Muscle layer of duodenum (tissue), 2 donors: ENCODE data around the gene ARHGAP27.
A peak's percentile ranks its signal among the peaks of the same experiment; 100 is the strongest.

Experiments used
- H3K27ac ChIP-seq: one replicate; pipeline ENCODE4 v1.7.0; 2013; ENCODE audit warnings: mild to moderate bottlenecking, low read length
- H3K27me3 ChIP-seq: one replicate; pipeline ENCODE4 v1.7.0; 2013; ENCODE audit warnings: low read depth, mild to moderate bottlenecking, control low read depth, low read length
- H3K36me3 ChIP-seq, 2 donors: one replicate each; pipeline ENCODE4 v1.7.0; 2013; ENCODE audit warnings: low read length in 2 of 2, control low read depth in 1 of 2, mild to moderate bottlenecking in 1 of 2; ENCODE audit not compliant: insufficient read depth in 2 of 2, control insufficient read depth in 1 of 2
- H3K4me1 ChIP-seq, 2 donors: one replicate each; pipeline ENCODE4 v1.7.0; 2013; ENCODE audit warnings: low read length in 2 of 2, mild to moderate bottlenecking in 2 of 2, control low read depth in 1 of 2, moderate library complexity in 1 of 2; ENCODE audit not compliant: insufficient read depth in 2 of 2, control insufficient read depth in 1 of 2
- H3K4me3 ChIP-seq, 2 donors: one replicate each; pipeline ENCODE4 v1.7.0; 2013; ENCODE audit warnings: low read length in 2 of 2, low read depth in 1 of 2, mild to moderate bottlenecking in 1 of 2
- H3K9me3 ChIP-seq, 2 donors: one replicate each; pipeline ENCODE4 v1.7.0; 2013; ENCODE audit warnings: low read length in 2 of 2, control low read depth in 1 of 2, mild to moderate bottlenecking in 1 of 2; ENCODE audit not compliant: control insufficient read depth in 1 of 2
- donor health status: healthy.

The ARHGAP27 gene

DNA sequence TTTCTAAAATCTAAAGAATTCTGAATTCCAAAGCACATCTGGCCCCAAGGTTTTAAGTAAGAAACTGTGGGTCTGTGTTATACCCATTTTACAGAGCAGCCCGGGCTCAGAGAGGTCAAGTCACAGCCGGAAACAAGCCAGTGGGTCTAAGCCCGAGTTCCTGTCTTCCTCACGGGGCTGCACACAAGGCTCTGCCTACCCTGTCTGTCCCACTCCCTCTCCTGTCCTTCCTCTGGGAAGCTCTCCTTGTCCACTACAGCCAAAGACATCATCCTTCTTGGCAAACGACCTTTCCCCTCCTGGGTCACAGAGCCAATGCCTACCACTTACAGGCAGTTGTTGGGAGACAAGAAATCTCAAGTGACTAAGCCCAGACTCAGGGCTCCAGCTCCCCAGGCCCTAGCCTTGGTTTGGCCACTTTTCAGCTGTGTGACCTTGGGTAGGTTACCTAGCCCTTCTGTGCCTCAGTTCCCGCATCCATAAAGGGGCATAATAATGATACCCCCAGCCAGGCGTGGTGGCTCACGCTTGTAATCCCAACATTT lies 60.3 kb downstream of the ARHGAP27 start:
- Histone ChIP-seq H3K4me1 (peaks cover 5 to 6% of the 10 kb centered on the region in 2 donors), H3K27ac (peak overlapping the region; percentile 90), H3K27me3 (no peaks in the 10 kb centered on the region), H3K36me3 (no peaks in the 10 kb centered on the region), H3K9me3 (no peaks in the 10 kb centered on the region), H3K4me3 (no peak overlapping the region)

- Histone ChIP-seq H3K4me1 (peaks cover 5 to 6% of the 10 kb centered on the region in 2 donors), H3K27me3 (no peaks in the 10 kb centered on the region), H3K27ac (peak overlapping the region; percentile 90), H3K9me3 (no peaks in the 10 kb centered on the region), H3K4me3 (peak overlapping the region; percentile 42 to 49), H3K36me3 (no peaks in the 10 kb centered on the region)
These were observed 61.0 kb downstream of the ARHGAP27 start for GRCh38 chr17:45371414-45372324.

DNA sequence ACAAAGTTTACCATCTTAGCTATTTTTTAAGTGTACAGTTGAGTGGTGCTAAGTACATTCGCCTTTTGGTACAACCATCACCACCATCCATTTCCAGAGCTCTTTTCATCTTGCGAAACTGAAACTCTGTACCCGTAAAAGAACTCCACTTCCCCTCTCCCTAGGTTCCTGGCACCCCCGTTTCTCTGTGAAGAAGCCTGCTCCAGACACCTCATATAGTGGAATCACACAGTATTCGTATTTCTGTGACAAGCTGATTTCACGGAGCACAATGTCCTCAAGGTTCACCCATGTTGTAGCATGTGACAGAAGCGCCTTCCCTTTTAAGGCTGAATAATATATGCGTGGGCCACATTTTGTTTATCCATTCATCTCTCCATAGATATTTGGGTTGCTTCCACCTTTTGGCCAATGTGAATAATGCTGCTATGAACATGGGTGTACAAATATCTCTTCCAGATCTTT lies 61.7 kb downstream of the ARHGAP27 start:
- Histone ChIP-seq H3K9me3 (no peaks in the 10 kb centered on the region), H3K4me3 (peak overlapping the region in 1 of 2 donors; percentile 49), H3K27ac (peak overlapping the region; percentile 45), H3K36me3 (no peaks in the 10 kb centered on the region), H3K27me3 (no peaks in the 10 kb centered on the region), H3K4me1 (peaks cover 5 to 6% of the 10 kb centered on the region in 2 donors)

DNA sequence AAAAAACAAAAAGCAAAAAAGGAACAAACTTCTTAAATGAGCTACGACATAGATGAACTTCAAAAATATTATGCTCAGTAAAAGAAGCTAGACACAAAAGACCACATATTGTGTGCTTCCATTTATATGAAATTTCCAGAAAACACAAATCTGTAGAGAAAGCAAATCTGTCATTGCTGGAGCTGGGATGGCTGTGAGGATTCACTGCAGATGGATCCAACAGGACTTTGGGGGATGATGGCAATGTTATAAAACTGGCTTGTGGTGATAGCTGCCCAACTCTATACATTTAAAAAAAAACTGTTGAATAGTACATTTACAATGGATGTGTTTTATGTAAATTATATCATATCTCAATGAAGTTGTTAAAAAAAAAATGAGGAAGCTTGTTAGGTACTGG lies 63.2 kb downstream of the ARHGAP27 start:
- H3K9me3 ChIP-seq, result no peaks in the 10 kb centered on the region

GRCh38 chr17:45368651-45369050 lies 64.0 kb downstream of the ARHGAP27 start:
- H3K27me3 ChIP-seq, result no peaks in the 10 kb centered on the region
- H3K4me1 ChIP-seq, result peaks cover 5 to 6% of the 10 kb centered on the region in 2 donors
- no peaks in the 10 kb centered on the region for H3K9me3 ChIP-seq
- H3K27ac ChIP-seq, result no peak overlapping the region
- H3K36me3 ChIP-seq, result no peaks in the 10 kb centered on the region
- no peak overlapping the region for H3K4me3 ChIP-seq

More for the DNA sequence above, 63.2 kb downstream of the ARHGAP27 start:
- H3K4me3 ChIP-seq, result no peak overlapping the region
- H3K4me1 ChIP-seq, result peaks cover 5 to 6% of the 10 kb centered on the region in 2 donors
- H3K27ac ChIP-seq, result no peak overlapping the region
- H3K27me3 ChIP-seq, result no peaks in the 10 kb centered on the region
- no peaks in the 10 kb centered on the region for H3K36me3 ChIP-seq

GRCh38 chr17:45367216-45367615 lies 65.5 kb downstream of the ARHGAP27 start:
- H3K4me3 ChIP-seq, result no peak overlapping the region
- no peak overlapping the region for H3K27ac ChIP-seq
- peaks cover 5 to 6% of the 10 kb centered on the region in 2 donors for H3K4me1 ChIP-seq
- H3K9me3 ChIP-seq, result no peaks in the 10 kb centered on the region
- H3K36me3 ChIP-seq, result no peaks in the 10 kb centered on the region
- H3K27me3 ChIP-seq, result no peaks in the 10 kb centered on the region

GRCh38 chr17:45366691-45367090 lies 66.0 kb downstream of the ARHGAP27 start:
- Histone ChIP-seq H3K27me3 (no peaks in the 10 kb centered on the region), H3K9me3 (no peaks in the 10 kb centered on the region), H3K27ac (no peak overlapping the region), H3K4me3 (no peak overlapping the region), H3K4me1 (peaks cover 5 to 6% of the 10 kb centered on the region in 2 donors), H3K36me3 (no peaks in the 10 kb centered on the region)

GRCh38 chr17:45366049-45366448 lies 66.6 kb downstream of the ARHGAP27 start:
- no peaks in the 10 kb centered on the region for H3K36me3 ChIP-seq
- no peaks in the 10 kb centered on the region for H3K27me3 ChIP-seq
- H3K4me3 ChIP-seq, result no peak overlapping the region
- no peak overlapping the region for H3K27ac ChIP-seq
- peaks cover 1 to 2% of the 10 kb centered on the region in 2 donors for H3K4me1 ChIP-seq
- H3K9me3 ChIP-seq, result no peaks in the 10 kb centered on the region

DNA sequence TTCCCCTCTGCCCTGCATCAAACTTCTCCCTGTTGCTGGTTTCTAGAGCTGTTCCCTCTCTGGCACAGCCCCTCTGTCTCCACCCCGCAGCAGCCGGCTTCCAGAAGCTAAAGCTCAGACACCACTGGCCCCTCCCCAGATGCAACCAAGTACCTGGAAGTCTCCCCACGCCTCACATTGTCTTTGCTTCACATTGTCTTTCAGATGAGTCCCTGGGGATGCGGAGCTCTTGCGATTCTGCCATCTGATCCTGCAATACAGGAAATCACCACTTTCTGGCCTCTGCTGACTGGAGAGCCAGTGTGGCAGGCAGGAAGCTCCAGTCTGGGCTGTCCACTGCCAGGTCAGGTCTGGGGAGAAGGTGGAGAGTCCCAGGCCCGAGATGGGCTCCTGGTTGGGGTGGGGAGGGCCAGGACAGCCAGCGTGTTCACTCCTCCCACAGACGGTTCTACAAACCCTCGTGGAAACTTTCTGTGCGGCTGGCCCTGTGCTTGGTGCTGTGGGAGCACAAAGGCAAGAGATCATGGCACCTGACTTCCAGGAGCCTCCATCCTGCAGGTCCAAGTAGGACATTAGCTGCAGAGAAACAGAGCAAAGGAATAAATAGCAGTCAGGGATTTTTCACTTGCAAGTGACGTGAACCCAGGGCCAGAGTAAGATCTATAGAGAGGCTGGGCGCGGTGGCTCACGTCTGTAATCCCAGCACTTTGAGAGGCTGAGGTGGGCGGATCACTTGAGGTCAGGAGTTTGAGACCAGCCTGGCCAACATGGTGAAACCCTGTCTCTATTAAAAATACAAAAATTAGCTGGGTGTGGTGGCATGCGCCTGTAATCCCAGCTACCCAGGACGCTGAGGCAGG lies 67.9 kb downstream of the ARHGAP27 start:
- H3K27me3 ChIP-seq, result no peaks in the 10 kb centered on the region
- no peak overlapping the region for H3K4me3 ChIP-seq
- H3K36me3 ChIP-seq, result no peaks in the 10 kb centered on the region
- H3K4me1 ChIP-seq, result no peaks in the 10 kb centered on the region
- no peaks in the 10 kb centered on the region for H3K9me3 ChIP-seq
- H3K27ac ChIP-seq, result no peak overlapping the region

DNA sequence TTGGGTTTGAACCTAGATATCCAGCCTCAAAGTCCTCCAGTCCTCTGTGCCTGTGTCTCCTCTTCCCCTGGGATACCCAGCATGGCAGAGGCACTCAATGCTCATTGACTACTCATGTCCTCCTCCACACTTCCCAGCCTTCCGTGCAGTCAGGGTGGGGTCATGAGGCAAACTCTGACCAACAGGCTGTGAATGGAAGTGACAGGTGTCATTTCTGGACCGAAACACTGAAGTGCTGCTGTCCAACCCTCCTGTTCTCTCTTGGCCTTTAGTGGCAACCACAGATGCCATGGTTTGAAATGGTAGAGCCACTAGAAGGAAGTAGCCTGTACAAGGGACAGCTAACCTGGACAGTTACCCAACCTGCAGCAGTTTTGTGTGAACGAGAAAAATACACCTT lies 69.2 kb downstream of the ARHGAP27 start:
- Histone ChIP-seq H3K27me3 (no peaks in the 10 kb centered on the region), H3K4me3 (no peak overlapping the region), H3K4me1 (no peaks in the 10 kb centered on the region), H3K27ac (no peak overlapping the region), H3K36me3 (no peaks in the 10 kb centered on the region), H3K9me3 (no peaks in the 10 kb centered on the region)

- Histone ChIP-seq H3K4me3 (no peak overlapping the region), H3K27me3 (no peaks in the 10 kb centered on the region), H3K4me1 (no peaks in the 10 kb centered on the region), H3K36me3 (no peaks in the 10 kb centered on the region), H3K9me3 (no peaks in the 10 kb centered on the region), H3K27ac (no peak overlapping the region)
These were observed 70.7 kb downstream of the ARHGAP27 start for GRCh38 chr17:45361976-45362375.
